RWPE1 (cell line): ENCODE measurements around the gene FCER1G.

ENCODE experiments used
- CTCF ChIA-PET: fragments of 350-600 bp; sonication (Branson Sonifier 250); formaldehyde crosslinking; extraction: SDS; loops from one replicate; lab custom pipeline; 2021; lab: Yijun Ruan, JAX
- POLR2A ChIA-PET: fragments of 400-600 bp; formaldehyde crosslinking; extraction: SDS; loops from one replicate; lab custom pipeline; 2020; ENCODE audit warnings: antibody characterized with exemption; ENCODE audit not compliant: low non-redundant PET; lab: Yijun Ruan, JAX
- DNase-seq: peaks from one replicate; pipeline ENCODE4 v3.0.0; 2012; ENCODE audit warnings: low spot score
- H3K27ac ChIP-seq: fragments of 450-650 bp; 2 replicates; pipeline ENCODE4 v1.5.1; 2017
- TF ChIP-seq, protein P1 (sequence below): fragments of 450-650 bp; conservative IDR thresholded peaks from 2 replicates; pipeline ENCODE4 v1.5.1; 2017; ENCODE audit warnings: low read depth, mild to moderate bottlenecking

FCER1G gene

GRCh38 chr1:161200421-161200991 lies 14.6 kb upstream of the FCER1G start:
- TF ChIP-seq, protein P1, sequence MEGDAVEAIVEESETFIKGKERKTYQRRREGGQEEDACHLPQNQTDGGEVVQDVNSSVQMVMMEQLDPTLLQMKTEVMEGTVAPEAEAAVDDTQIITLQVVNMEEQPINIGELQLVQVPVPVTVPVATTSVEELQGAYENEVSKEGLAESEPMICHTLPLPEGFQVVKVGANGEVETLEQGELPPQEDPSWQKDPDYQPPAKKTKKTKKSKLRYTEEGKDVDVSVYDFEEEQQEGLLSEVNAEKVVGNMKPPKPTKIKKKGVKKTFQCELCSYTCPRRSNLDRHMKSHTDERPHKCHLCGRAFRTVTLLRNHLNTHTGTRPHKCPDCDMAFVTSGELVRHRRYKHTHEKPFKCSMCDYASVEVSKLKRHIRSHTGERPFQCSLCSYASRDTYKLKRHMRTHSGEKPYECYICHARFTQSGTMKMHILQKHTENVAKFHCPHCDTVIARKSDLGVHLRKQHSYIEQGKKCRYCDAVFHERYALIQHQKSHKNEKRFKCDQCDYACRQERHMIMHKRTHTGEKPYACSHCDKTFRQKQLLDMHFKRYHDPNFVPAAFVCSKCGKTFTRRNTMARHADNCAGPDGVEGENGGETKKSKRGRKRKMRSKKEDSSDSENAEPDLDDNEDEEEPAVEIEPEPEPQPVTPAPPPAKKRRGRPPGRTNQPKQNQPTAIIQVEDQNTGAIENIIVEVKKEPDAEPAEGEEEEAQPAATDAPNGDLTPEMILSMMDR = no peak
- ChIA-PET CTCF (interaction anchor here (0.6 to 1.5 kb wide), 3 partner anchors 14 to 1114 kb away, joined by 3 to 10 read pairs (median 4); no protein-coding TSS in a partner anchor), POLR2A (no interaction called here)
- no peak for DNase-seq
- H3K27ac ChIP-seq = peak overlapping the region; percentile 94

DNA sequence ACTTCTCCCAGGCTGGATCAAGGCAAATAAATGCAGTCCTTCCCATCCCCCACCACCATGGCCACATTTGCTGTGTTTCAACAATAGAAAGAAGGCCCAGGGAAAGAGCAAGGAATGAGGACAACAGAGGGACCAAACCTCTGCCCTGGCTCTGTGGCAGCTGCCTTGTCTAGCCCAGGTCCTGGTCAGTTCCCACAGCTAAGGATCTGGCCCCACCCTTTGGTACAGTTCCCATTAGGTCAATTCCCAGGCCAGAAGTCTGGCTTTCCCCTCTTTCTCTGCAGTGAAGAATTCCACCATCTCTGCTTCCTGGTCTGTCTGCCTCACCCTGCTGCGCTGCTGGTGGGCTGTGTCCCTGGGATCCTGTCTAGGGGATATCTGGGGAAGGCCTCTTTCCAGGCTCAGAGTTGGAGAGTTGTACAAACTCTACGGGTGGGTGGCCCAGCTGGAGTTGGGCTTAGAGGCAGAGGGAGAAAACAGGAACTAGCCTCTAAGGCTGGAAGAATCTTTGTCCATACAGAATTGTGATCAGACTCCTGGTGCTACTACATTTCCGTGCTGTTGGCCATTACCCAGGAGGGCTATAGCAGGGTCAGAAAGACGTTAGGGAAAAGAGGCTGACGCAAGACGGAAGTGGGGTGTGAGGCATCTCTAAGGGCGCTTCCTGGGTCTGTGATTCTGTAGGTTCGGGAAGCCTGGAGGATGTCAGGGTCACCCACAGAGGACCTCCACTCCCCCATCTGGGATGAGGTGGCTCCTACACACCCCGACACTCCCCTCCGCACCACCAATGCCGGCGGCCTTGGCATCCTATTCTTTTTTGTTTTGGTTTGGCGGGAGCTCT lies 13.9 kb upstream of the FCER1G start:
- ChIA-PET POLR2A (interaction anchor here (0.6 kb wide), 1 partner anchor 19 kb away, joined by 3 read pairs; no protein-coding TSS in a partner anchor), CTCF (interaction anchor here (0.6 to 1.5 kb wide), 4 partner anchors 90 to 1115 kb away, joined by 3 to 10 read pairs (median 4); no protein-coding TSS in a partner anchor)
- TF ChIP-seq, protein P1 = no peak
- H3K27ac ChIP-seq = peak overlapping the region; percentile 94
- DNase-seq = no peak

GRCh38 chr1:161201836-161202712 lies 13.0 kb upstream of the FCER1G start, which contains the start of gene NDUFS2:
NDUFS2 (plus strand) TSS chr1:161202367; CDS start chr1:161202386, 19 bp downstream.
- DNase-seq = peak; percentile 92
- CTCF ChIA-PET = interaction anchor here (0.6 to 1.5 kb wide), 5 partner anchors 10 to 816 kb away, joined by 3 to 4 read pairs (median 3); no protein-coding TSS in a partner anchor
- POLR2A ChIA-PET = interaction anchor here (0.6 kb wide), 1 partner anchor 20 kb away, joined by 3 read pairs; no protein-coding TSS in a partner anchor

DNA sequence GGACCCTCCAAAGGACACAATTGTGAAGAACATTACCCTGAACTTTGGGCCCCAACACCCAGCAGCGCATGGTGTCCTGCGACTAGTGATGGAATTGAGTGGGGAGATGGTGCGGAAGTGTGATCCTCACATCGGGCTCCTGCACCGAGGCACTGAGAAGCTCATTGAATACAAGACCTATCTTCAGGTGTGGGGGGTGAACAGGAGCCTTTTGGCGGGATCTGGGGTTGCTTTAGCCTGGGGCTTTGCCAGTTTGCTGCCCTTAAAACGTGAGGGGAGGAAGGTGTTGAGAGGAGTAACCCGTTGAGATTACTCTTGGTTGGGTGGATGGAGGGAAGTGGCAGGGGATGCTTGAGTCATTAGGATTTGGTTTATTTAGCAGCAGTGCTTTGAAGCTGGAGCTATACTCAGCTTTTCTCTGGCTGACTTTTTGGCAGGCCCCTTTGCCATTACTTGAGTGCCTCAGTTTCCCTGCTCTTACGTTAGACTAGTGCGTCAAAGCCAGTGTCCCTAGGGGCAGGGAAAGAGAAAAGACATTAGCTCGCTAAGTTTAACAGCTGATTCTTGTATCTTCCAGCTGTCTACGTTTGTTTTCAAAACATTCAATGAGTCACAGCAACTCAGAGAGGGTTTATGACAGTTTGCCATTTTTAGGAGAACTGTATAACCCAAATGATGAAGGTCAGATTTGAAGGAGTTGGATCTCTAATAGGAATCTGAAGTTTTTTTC lies 8.5 kb upstream of the FCER1G start:
- POLR2A ChIA-PET = no interaction called here
- H3K27ac ChIP-seq = no peak overlapping the region
- DNase-seq = no peak
- CTCF ChIA-PET = interaction anchor here (1.1 to 1.2 kb wide), 2 partner anchors 19 to 59 kb away, joined by 3 to 4 read pairs; partner anchors contain the start of gene TOMM40L
- TF ChIP-seq, protein P1 = no peak

More at GRCh38 chr1:161201836-161202712, 13.0 kb upstream of the FCER1G start, which contains the start of gene NDUFS2:
- H3K27ac ChIP-seq = peak within 1 kb of the TSS; percentile 94
- TF ChIP-seq, protein P1 = no peak; the same call in 1 of the 2 replicates

GRCh38 chr1:161207173-161207572 lies 7.9 kb upstream of the FCER1G start:
- CTCF ChIA-PET = no interaction called here
- DNase-seq = no peak
- H3K27ac ChIP-seq = 0 out of 2 replicates have a peak overlapping the region, but pooled peaks have one; percentile 18
- POLR2A ChIA-PET = no interaction called here
- TF ChIP-seq, protein P1 = no peak
